Measurements from ENCODE around the gene DISC1.

DNA sequence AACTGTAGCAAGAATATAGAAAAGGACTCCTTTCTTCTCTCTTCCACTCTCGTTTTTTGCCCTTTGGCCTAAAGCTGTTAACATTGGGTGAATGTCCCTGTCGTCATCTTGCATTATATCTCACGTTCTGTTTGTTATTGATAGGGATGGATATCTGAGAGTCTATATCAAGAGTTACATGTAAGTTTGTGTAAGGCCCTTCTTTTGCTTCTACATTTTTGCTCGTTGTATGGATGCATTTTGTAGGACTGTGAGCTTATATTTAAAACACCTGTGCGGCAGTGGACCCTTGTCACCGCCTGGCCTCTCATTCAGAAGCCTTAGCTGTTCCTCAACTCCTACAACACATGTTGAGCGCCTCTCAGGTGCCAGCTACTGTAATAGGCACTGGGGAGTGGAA is 211.9 kb downstream of the DISC1 start:
- TF ChIP-seq, protein P1, sequence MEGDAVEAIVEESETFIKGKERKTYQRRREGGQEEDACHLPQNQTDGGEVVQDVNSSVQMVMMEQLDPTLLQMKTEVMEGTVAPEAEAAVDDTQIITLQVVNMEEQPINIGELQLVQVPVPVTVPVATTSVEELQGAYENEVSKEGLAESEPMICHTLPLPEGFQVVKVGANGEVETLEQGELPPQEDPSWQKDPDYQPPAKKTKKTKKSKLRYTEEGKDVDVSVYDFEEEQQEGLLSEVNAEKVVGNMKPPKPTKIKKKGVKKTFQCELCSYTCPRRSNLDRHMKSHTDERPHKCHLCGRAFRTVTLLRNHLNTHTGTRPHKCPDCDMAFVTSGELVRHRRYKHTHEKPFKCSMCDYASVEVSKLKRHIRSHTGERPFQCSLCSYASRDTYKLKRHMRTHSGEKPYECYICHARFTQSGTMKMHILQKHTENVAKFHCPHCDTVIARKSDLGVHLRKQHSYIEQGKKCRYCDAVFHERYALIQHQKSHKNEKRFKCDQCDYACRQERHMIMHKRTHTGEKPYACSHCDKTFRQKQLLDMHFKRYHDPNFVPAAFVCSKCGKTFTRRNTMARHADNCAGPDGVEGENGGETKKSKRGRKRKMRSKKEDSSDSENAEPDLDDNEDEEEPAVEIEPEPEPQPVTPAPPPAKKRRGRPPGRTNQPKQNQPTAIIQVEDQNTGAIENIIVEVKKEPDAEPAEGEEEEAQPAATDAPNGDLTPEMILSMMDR (IDR thresholded peaks at IDR 0.05; ENCODE audit: insufficient read depth, low read length): no peak
- no peak for TF ChIP-seq SPI1 (IDR thresholded peaks at IDR 0.05; ENCODE audit: borderline replicate concordance, low read depth)
- TF ChIP-seq GABPA (IDR thresholded peaks at IDR 0.05; ENCODE audit: low read depth): no peak

Data from HL-60 (cell line).